NCI-H1694 (cell line): ENCODE measurements around the gene CFDP1.
A peak's percentile ranks its signal among the peaks of the same experiment; 100 is the strongest.
"Not testable (repeated sequence)": the region's sequence is repeated elsewhere in the genome, so short reads cannot be mapped to it uniquely, and the experiment has no call there.

Source experiments
- DNase-seq: peaks from one replicate; lab custom pipeline; 2025; lab: John Stamatoyannopoulos, UW

Gene CFDP1

GRCh38 chr16:75458439-75458838 is 25.1 kb upstream of the CFDP1 start:
- no peak for DNase-seq

- no peak for DNase-seq
These were observed 24.7 kb upstream of the CFDP1 start for GRCh38 chr16:75458029-75458428.

- DNase-seq, result no peak
These were observed 24.2 kb upstream of the CFDP1 start for GRCh38 chr16:75457485-75458021.

- no peak for DNase-seq
These were observed 23.7 kb upstream of the CFDP1 start for GRCh38 chr16:75456971-75457370.

GRCh38 chr16:75456486-75456885 is 23.2 kb upstream of the CFDP1 start:
- DNase-seq, result not testable (repeated sequence)

GRCh38 chr16:75455677-75456076 is 22.4 kb upstream of the CFDP1 start:
- DNase-seq, result no peak

- no peak for DNase-seq
These were observed 19.3 kb upstream of the CFDP1 start for GRCh38 chr16:75452464-75453190.

GRCh38 chr16:75446416-75446815 is 13.1 kb upstream of the CFDP1 start:
- no peak for DNase-seq

- DNase-seq, result no peak
These were observed 12.0 kb upstream of the CFDP1 start for GRCh38 chr16:75445298-75445697.

- no peak for DNase-seq
These were observed 10.0 kb upstream of the CFDP1 start for GRCh38 chr16:75443298-75443697.

GRCh38 chr16:75433732-75434413 is 570 bp upstream of the CFDP1 start:
- DNase-seq, result peak; percentile 59

- DNase-seq, result no peak
These were observed 3.5 kb downstream of the CFDP1 start for GRCh38 chr16:75429621-75430403.

- DNase-seq, result not testable (repeated sequence)
These were observed 6.8 kb downstream of the CFDP1 start for GRCh38 chr16:75426524-75426923.

GRCh38 chr16:75424105-75424762 is 9.1 kb downstream of the CFDP1 start:
- DNase-seq, result not testable (repeated sequence)

- DNase-seq, result no peak
These were observed 9.6 kb downstream of the CFDP1 start for GRCh38 chr16:75423723-75424104.

- no peak for DNase-seq
These were observed 11.5 kb downstream of the CFDP1 start for GRCh38 chr16:75421820-75422126.

GRCh38 chr16:75420987-75421819 is 12.1 kb downstream of the CFDP1 start:
- no peak for DNase-seq

- DNase-seq, result no peak
These were observed 16.3 kb downstream of the CFDP1 start for GRCh38 chr16:75416904-75417565.

GRCh38 chr16:75415169-75415905 is 18.0 kb downstream of the CFDP1 start:
- no peak for DNase-seq

- DNase-seq, result no peak
These were observed 19.4 kb downstream of the CFDP1 start for GRCh38 chr16:75413951-75414350.
